H1 (cell line): ENCODE data around the gene UBE2D2.

Source experiments
- CHD1 ChIP-seq: IDR thresholded peaks from 2 replicates; pipeline ENCODE4 v1.6.1; 2012; ENCODE audit warnings: low read depth, low read length, improper control_type of control experiment
- CTCF ChIP-seq, 3 experiments: IDR thresholded peaks; 1 replicate in 2 of 3; 2 replicates in 1 of 3; pipeline versions ENCODE4 v1.5.1 to v1.6.1; 2011; ENCODE audit warnings: low read length in 3 of 3, mild to moderate bottlenecking in 3 of 3, inconsistent platforms in 2 of 3, low read depth in 1 of 3, moderate library complexity in 1 of 3; ENCODE audit not compliant: insufficient read depth in 1 of 3; ENCODE audit errors: control extremely low read depth in 1 of 3
- EGR1 ChIP-seq: IDR thresholded peaks from 2 replicates; pipeline ENCODE4 v1.6.1; 2011; ENCODE audit warnings: low read depth, low read length, borderline replicate concordance
- SAP30 ChIP-seq: fragments of 300-600 bp; sonication (generic); IDR thresholded peaks from 2 replicates; pipeline ENCODE4 v1.7.1; 2012; ENCODE audit warnings: low read length, moderate library complexity, mild to moderate bottlenecking, inconsistent platforms; ENCODE audit not compliant: insufficient read depth, insufficient replicate concordance
- YY1 ChIP-seq: IDR thresholded peaks from 2 replicates; pipeline ENCODE4 v1.6.1; 2011; ENCODE audit warnings: low read depth, mild to moderate bottlenecking, low read length

GRCh38 chr5:139601429-139601828, 40.3 kb downstream of the UBE2D2 start:
- TF ChIP-seq CTCF (IDR thresholded peaks at IDR 0.05; ENCODE audit: control extremely low read depth in 1 of 3, insufficient read depth in 1 of 3, low read depth in 1 of 3, low read length in 3 of 3) (no peak), EGR1 (no peak), YY1 (no peak), SAP30 (no peak), CHD1 (no peak)
